GF-D8 (cell line): ENCODE data around the gene B4GALNT3.

ENCODE experiments used
- DNase-seq: peaks from one replicate; lab custom pipeline; 2025; lab: John Stamatoyannopoulos, UW

B4GALNT3 gene

DNA sequence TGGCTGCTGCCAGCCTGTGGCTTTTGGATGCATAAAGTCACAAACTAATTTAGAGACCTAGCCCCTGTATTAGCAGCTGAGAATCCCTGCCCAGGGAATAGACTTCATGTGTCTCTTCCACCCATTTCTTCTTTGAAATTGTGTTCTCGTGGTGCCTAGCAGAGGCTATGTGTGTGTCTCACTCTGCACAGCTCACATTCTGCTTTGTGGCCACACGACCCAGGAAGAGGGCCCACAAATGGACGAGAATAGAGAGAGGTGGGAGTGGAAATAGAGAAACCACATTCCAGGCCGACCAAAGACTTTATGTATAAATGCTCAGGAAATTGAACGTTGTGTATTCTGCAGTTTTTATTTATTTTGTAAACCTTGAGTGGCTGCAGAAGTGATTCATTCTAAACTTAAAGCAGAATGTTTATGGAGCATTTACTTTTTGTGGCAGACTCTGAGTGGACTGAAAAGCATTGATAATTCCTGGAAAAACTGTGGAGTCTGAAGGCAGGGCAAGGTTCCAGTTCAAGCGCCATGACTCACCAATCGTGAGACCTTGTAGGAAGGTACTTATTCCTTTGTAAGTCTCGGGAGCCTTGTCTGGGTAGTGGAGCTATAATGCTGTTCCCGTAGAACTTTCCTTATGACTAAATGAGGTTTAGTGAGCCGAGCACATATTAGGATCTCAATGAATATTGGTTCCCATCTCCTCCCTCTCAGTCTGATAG lies 9.1 kb downstream of the B4GALNT3 start:
- no peak for DNase-seq

DNA sequence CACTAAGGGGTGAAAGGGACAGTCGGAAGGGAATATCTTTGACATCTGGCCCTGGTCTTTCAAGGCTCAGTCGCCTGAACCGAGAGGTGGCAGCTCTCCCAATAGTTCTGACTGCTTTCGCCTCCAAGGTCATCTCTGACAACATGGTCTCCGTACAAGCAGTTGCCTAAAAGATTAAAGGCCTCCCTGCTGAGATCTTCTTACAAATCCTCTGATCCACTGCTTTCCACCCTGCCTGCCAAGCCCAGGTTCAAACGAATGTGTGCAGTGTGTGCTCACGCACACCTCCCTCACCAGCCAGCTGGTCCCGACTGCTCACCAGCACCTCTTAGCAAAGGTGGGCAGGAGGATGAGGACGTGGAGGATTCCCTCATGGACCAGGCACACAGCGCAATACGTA lies 10.4 kb downstream of the B4GALNT3 start:
- DNase-seq, result no peak

DNA sequence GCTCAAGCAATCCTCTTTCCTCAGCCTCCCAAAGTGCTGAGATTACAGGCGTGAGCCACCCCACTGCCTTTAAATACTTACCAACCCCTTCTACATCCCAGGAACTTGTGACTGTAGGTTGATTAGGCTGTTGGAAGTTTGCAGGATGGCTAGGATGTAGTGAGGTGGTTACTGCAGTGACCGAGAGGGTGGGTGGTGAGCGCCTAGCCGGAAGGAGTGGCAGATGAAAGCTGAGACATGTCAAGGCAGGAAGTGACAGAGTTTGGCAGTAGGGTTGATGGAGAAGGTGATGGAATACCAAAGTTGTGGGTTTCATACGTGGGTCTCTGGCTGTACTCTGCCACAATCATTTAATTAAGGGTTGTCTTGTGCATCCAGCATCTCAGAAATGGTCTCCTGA lies 13.5 kb downstream of the B4GALNT3 start:
- no peak for DNase-seq

DNA sequence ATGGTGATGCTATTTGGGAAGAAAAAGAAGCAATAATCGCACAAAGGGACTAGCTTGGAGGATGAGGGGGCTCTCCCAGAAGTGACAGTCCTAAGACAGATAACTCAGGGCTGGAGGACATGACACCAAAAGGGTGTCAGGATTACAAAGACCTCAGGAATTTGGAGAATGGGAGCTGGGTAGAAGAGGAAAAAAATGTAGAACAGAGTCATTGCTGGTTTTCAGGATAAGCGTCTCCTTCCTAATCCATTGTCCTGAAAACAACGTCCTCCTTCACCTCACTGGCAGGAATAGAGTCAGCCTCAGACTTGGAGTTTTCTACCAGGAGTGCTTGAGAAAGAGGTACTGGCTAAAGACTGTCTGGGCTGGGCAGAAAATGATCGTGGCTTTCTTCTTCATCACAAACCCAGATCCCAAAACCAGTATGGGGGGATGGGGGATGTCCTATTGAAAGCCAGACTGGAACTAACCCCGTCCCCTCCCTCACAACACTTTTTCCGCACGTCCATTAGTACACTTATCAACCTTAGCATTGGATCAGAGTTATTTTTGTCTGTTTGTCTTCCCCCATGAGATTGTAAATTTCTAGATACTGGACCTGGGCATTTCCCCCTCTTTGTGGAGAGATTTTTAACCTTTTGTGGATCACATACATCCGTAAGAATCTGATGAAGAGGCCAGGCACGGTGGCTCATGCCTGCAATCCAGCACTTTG lies 14.3 kb downstream of the B4GALNT3 start:
- no peak for DNase-seq

DNA sequence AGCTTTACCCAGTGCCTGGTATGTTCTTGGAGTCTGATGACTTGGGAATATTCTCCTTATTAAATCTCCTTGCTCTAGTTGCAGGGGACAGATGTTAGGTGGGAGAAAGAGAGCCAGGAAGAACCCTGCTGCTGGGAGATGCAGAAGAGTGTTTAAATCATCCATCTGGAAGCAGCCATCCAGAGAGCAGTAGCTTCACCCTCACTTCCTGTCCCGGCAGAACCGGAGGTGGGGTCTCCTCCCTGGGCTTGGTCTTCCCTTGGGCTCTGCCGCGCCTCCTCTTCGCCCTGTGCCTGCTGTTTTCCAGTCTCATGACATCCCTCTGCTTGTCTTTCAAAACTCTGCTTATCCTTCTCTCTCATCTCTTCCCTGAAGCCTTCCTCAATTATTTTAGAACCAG lies 15.5 kb downstream of the B4GALNT3 start:
- no peak for DNase-seq

DNA sequence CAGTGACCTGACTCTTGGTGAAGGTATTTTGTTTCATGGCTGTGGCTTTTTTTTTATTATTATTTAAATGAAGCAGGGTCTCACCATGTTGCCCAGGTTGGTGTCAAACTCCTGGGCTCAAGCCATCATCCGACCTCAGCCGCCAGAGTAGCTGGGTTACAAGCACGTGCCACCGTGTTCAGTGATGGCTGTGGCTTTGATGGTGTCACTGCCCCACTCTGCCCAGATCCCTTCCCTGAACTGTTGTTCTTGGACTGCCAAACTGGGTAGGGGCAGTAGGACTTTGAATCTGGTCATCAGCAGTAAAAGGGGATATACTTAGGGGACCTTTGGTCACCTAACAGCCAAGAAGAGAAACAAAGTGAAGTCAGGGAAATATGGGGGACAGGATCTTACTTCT lies 19.4 kb downstream of the B4GALNT3 start:
- DNase-seq, result no peak

DNA sequence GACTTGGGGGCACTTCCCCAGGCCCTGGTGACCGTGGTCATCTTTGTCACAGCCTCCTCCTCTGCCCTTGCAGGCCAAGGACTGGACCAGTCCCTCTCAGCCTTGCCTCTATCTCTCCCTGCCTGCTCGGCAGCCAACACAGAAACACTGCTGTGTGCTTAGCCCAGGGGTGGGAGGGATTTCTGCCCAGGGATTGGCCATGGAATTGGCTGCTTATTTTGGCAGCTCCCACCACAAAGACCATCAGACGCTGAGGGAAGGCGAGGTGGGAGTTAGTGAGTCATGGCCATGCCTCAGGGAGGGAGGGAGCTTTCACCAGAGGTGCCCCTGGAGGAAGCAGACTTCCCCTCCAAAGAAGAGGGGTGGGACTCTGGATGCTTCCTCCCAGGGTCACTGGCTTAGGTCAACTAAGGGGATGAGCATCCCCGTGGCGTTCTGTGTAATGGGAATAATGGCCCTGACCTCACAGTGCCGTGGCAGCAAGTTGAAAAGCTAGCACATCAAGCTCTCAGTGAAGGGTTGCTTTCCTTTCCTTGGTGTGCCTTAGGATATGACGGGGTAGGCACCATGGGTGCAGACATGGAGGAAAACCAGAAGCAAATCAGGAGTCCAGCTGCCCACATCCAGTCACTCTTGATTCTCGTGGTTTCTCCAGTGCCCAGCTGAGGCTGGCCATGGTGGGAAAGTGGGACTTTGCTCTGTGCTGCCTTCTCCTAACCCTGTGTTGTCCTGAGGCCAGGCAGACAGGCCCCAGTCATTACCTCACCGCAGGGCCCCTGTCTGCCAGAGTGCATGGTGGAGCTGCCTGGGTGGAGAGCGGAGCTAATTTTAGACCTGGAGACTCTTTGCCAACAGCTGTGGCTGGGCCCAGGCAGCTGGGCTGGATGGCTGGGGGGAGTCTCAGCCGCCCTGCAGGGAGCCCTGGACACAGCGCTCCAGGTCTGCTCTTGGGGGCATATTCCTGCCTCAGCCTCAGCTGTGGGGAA lies 21.4 kb downstream of the B4GALNT3 start:
- DNase-seq, result no peak

DNA sequence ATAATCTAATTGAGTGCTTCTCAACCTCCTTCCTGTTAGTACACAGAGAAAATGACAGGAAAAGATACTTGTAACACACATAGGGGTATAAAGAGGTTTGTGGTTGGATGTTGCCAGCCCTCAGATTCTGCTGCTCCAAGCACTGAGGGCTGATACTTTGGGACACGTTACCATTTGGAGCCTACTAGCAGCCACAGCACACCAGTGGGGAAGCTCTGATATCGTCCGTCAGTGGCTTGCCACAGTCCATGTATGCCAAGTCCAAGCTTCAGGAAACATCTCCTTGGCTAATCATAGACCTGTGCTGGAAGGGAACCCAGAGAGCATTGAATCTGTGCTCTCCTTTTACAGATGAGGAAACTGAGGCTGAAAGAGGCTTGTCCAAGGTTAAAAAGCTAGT lies 22.3 kb downstream of the B4GALNT3 start:
- no peak for DNase-seq

DNA sequence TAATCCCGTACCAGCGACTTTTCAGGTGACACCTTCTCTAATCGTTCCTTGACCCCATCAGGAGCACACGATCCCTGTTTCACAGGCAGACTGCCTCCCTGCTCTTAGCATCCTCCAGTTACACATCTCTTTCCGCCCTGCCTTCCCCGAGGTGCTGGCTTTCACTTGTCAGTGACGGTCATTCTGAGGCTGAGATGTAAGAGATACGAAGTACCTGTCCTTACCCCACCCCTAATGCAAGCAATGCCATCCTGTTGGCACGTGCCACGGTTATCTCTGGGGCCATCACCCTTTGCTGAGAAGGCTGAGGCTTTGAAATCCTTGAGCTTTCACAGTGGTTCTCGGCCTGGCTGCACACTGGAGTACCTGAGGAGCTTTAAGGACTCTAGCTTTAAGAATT lies 24.4 kb downstream of the B4GALNT3 start:
- DNase-seq, result no peak

DNA sequence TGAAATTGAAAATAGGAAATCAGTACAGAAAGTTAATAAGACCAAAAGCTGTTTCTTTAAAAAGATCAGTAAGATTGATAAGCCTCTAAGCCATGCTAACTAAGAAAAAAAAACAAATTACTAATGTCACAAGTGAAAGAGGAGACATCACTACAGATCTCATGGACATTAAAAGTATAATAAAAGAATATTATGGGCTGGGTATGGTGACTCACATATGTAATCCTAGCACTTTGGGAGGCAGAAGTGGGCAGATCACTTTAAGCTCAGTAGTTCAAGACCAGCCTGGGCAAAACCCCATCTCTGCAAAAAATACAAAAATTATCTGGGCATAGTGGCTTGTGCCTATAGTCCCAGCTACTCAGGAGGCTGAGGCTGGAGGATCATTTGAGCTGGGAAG lies 30.5 kb downstream of the B4GALNT3 start:
- DNase-seq, result no peak

DNA sequence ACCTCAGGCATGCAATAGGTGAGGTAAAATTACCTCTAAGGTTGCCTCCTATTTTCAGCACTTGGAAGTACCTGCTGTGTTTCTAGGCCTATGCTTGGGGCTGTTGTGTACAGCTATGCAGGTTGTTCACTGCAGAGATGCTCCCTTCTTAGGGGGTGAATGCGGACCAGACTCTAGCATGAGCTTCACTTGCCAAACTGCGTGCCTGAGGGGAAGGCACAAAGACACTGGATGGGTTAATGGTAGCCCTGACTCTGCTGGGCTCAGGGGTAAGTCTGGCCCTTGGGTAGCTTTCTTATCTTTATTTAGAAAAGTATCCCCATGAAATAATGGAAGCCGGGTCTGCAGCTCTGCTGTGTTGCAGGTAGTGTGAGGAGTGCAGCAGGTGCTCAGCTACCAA lies 35.7 kb downstream of the B4GALNT3 start:
- DNase-seq, result no peak

DNA sequence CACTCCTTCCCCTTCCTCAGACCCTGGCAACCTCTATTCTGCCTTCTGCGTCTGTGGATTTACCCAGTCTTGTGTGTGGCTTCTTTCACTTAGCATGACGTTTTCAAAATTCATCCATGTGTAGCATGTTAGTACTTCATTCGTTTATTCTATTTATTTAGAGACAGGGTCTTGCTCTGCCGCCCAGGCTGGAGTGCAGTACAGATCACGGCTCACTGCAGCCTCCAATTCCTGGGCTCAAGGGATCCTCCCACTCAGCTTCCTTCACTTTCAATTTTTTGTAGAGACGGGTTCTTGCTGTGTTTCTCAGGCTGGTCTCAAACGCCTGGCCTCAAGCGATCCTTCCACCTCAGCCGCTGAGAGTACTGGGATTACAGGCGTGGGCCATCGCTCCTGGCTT lies 37.0 kb downstream of the B4GALNT3 start:
- no peak for DNase-seq

DNA sequence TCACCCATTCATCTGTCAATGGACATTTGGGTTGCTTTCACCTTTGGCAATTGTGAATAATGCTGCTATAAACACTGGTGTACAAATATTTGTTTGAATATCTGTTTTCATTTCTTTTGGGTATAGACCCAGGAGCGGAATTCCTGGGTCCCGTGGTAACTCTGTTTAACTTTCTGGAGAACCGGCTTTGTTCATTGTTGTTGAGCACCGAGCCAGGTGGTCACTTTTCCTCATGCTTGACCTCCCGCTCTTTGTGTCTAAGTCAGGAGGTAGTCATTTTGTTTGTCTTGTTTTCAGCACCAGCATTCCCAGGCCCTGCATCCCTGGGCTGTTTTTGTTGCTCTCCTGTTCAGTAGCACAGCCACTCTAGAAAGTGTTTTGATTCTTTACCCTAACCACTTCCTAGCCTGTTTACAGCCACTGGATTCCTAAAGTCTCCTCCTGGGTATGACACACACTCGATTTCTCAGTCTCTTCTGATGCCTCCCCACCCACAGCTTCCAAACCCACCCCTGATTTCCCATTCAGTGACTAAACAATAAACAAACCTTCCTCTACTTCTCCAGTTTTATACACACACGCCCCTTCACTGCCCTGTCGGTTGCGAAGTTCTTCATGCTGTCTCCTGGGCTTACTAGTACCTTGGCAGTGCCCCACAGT lies 37.9 kb downstream of the B4GALNT3 start:
- no peak for DNase-seq

DNA sequence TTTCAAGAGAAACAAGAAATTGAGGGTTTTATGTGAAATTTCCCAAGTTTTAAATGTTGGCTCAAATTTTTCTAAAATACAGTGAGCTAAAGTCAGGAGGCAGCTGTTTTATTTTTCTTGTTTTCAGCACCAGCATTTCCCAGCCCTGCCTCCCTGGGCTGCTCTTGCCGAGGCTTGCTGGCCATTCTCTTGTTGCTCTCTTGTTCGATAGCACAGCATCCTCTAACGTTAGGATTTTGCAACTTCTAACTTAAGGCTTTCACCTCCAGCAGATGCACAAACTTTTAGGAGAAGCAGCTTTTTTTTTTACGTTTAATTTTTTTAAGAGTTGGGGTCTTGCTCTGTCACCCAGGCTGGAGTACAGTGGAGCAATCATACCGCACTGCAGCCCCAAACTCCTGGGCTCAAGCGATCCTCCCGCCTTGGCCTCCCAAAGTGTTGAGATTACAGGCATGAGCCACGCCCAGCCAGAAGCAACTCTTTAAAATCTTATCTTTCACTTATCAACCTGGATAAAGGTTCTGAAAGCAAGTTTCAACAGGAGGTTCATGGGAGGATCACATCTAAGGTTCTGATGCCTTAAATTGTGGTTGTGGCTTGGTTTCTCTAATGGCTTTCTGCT lies 40.2 kb downstream of the B4GALNT3 start:
- DNase-seq, result no peak

DNA sequence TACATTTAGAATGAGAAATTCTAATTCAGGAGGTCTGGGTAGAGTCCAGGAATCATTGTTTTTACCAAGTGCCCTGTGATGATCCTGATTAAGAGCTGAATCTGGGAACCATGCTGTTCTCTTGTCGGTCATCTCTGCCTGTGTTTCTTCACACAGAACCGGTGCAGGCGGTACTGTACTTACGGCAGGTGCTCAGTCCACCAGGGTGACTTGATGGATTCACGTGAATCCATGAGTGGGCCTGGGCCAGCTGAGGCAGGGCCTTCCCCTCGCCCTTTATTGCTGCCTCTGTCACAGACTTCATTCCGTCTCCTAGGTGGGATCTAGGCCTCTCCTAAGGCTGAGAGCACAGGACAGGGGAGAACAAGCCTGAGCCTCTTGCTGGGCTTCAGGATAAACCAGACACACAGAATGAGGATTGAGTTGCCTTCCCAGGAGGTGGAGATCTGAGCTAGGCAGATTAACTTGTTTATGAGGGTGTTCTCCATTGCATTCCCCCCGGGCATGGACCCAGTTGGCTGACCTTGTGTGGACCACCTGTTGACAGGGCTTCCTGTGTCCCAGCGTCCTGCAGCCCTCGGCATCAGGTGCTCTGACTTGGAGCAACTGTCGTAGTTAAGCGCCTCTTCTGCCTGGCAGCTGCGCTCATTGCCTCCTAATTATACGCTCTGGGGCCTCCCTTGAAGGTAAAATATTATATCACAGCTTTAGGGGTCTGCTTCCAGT lies 42.1 kb downstream of the B4GALNT3 start:
- no peak for DNase-seq

DNA sequence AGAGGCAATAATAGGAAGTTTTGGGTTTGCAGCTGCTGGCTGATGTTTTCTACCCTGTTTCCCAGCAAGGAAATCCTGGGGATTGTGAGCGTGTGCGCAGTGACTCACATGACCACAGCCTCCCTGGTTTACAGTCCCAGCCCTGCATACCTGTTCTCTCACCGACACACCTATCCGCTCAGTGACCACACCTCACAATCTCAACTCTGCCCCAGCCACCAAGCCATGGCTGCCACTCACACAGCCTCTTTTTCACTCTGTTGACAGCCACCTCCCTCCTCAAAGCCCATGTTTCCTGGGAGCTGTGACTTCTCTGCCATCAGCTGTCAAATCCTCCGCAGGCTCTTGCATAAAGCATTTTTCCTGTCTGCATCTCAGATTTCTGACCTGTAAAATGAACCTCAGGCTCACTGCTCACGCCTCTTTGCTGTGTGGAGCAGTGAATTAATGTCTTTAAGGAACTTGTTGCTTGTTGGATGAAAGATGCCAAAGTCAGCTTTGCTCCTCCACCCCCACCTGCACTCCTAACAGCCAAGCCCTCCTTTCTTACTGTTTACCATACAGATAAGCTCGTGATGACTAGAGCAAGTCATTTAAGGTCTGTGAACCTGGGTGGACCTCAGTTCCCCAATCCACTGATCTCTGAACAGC lies 43.5 kb downstream of the B4GALNT3 start:
- DNase-seq, result no peak

DNA sequence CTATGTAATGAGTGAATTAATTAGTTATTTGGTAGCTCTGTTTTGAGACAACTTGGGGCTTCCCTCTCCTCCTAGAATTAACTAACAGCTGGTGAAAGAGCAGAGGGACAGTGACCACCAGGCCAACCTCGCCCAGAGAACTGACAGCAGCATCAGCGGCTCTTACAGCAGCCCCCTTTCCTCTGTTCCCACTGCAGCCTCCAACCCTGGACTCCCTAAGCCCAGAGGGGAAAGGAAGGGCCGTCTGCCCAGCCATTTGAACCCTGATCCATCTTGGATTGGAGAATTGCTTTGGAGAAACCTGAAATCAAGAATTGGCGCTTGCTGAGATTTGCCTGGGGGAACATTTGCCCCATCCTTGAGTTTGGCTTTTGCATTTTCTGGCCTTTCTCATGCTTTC lies 45.5 kb downstream of the B4GALNT3 start:
- DNase-seq, result no peak

DNA sequence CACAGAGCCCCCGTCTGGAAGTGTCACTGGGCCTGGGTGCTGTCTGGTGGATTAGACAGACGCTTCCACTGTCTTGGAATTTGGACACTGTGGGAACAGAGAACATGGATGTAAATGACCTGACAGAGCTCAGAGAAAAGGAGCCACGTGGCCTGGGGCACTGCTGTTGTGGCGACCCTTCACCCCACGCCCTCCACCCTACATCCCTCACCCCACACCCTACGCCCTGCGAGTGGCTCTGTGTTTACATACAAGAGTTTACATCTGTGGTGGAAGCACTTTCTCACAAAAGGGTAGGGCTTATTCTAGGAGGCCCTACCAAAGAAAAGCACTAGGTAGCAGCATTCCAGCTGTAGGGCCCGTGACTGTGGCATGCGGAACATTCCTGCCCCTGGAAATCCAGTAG lies 47.7 kb downstream of the B4GALNT3 start:
- no peak for DNase-seq

DNA sequence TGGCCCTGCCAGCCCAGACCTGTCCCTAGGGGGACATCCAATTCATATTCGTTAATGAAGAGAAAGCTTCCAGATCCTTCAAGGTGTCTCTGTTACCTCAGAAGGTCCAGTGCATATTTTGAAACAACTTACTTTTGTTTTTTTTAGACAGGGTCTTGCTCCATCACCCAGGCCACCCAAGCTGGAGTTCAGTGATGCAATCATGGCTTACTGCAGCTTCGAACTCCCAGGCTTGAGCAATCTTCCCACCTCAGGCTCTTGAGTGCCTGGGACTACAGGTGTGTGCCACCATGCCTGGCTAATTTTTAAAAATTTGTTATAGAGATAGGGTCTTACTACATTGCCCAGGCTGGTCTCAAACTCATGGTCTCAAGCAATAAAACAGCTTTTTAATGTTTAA lies 48.4 kb downstream of the B4GALNT3 start:
- no peak for DNase-seq

DNA sequence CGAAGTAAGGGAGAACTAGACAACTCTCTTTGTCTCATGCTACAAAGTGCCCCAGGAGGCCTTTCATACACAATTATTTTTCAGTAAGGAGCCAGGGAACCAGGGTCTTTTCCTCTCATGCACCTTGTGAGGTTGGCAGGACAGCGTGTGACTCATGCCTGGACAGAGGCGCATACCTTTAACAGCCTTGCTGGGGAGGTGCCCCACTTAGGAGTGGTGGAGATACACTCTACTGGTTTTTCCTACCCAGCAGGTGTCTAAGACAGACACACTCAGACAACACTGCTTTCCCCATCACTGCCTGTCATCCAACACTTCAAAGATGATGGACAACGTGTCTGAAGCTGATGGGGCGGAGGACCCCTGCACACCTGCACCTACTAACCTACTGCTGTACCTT lies 49.1 kb downstream of the B4GALNT3 start:
- DNase-seq, result no peak
